ENCODE results near the gene SENP6.
"Not testable (repeated sequence)": the region's sequence is repeated elsewhere in the genome, so short reads cannot be mapped to it uniquely, and the experiment has no call there.

Gene SENP6

GRCh38 chr6:75609639-75610590 is 8.2 kb downstream of the SENP6 start:
- no peak for DNase-seq

GRCh38 chr6:75611011-75611701 is 9.5 kb downstream of the SENP6 start:
- no peak for DNase-seq

- DNase-seq, result no peak
These were observed 10.2 kb downstream of the SENP6 start for GRCh38 chr6:75611702-75612375.

DNA sequence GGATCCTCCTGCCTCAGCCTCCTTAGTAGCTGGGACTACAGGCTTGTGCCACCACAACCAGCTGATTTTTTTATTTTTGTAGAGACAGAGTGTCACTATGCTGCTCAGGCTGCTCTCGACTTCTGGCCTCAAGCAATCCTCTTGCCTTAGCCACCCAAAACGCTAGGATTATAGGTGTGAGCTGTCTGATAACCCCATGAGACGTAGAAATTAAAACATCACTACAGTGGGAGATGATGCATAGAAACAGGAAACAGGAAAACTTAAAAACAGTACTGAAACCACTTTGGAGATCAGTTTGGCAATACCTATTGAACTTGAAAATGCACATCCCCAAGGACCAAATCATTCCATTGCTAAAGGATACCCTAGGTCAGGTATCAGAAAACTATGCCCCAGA is 10.8 kb downstream of the SENP6 start:
- DNase-seq, result no peak

DNA sequence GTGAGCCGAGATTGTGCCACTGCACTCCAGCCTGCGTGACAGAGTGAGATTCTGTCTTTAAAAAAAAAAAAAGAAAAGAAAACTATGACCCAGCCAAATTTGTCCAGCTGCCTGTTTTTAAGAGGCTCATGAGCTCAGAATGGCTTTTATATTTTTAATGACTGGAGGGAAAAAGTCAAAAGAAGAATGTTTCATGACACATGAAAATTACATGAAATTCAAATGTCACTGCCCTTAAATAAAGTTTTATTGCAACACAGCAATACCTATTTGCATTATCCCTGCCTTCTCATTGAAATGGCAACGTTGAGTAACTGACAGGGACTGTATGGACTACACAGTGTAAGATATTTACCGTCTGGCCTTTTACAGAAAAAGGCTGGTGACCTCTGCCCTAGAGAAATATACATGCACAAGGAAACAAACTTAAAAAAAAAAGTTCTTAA is 11.4 kb downstream of the SENP6 start:
- no peak for DNase-seq

GRCh38 chr6:75618437-75618836 is 16.8 kb downstream of the SENP6 start:
- no peak for DNase-seq

GRCh38 chr6:75619230-75619899 is 17.7 kb downstream of the SENP6 start:
- no peak for DNase-seq

DNA sequence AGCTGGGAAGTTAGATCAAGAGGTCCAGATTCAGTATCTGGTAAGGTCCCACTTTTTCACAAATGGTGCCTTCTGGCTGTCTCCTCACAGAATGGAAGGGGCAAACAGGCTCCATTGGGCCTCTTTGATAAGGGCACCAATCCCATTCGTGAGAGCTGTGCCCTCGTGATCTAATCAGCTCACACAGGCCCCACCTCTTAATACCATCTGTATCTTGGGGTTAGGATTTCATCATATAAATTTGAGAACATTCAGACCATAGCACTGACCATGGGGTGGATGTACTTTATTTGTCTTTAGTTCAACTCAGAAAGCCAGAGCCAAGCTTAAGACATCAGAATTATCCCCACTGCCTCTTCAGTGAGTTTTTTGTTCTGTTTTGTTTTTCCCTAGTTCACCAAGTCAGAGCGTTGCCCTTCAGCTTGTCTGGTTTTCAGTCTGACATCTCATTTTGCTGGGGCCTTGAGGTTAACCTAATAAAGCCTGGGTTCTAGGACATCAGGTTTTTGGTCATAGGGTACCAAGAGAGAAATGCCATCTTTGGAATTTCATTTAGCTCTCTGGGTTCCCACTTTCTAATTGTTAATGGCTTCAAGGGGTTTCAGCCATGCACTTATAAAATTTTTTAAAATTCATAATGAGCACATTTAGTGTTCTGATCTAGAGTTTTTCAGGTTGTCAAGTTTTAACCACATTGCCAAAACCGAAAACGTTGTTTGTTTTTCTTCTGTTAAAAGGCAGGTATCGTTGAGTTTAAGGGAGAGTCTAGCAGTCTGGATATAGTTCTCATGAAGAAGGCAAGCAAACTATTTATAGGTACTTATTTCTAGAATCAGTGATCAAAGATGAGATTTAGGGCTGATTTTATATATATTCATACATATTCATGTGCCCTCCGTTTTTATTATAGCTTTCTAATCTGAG is 19.0 kb downstream of the SENP6 start:
- DNase-seq, result no peak

- no peak for DNase-seq
These were observed 20.2 kb downstream of the SENP6 start for GRCh38 chr6:75621846-75622245.

- no peak for DNase-seq
These were observed 21.8 kb downstream of the SENP6 start for GRCh38 chr6:75623491-75623890.

DNA sequence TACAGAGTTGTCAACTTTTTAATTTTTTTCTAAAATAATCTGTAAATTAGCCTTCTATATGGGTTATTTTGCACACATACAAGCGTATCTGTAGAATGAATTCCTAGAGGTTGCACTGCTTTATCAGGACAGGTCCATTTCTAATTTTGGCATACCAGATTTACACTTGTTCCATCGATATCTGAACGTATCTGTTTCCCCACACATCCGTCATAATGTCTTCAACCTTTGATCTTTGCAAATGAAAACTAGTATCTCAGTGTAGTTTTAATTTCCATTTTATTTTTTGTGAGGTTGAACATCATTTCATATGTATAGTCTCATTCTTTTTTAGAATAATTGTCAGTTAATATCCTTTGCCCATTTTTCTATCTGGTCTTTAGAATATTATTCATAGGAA is 22.7 kb downstream of the SENP6 start:
- DNase-seq, result no peak

DNA sequence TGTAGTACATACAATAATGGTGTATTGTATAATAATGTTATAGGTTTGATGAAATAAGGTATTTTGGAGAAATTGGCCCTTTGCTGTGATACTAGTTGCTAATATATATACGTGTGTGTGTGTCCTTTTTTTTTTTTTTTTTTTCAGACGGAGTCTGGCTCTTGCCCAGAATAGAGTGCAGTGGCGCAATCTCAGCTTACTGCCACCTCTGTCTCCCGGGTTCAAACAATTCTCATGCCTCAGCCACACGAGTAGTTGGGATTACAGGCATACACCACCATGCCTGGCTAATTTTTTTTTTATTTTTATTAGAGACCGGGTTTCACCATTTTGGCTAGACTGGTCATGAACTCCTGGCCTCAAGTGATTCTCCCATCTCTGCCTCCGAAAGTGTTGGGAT is 23.3 kb downstream of the SENP6 start:
- DNase-seq, result no peak

GRCh38 chr6:75626561-75626960 is 24.9 kb downstream of the SENP6 start:
- no peak for DNase-seq

- not testable (repeated sequence) for DNase-seq
These were observed 26.0 kb downstream of the SENP6 start for GRCh38 chr6:75627708-75628107.

- no peak for DNase-seq
These were observed 30.4 kb downstream of the SENP6 start for GRCh38 chr6:75631859-75632635.

GRCh38 chr6:75633045-75633444 is 31.4 kb downstream of the SENP6 start:
- no peak for DNase-seq

DNA sequence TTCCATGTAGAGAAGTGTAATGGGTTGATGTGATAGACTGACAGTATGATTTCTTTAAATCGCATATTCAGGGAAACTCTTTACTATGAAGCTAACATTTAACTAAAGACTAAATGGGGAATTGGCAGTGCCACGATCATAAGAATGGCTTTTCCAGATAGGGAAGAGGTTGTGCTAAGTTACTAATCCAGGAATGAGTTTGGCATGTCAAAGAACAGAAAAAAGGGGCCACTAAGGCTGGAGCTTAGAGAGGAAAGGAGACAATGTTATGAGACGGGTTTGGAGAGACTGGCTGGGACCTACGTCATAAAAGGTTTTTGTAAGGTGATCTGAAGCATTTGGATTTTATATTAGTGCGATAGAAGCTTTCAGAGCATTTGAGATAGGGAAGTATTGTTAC is 40.6 kb downstream of the SENP6 start:
- no peak for DNase-seq

- no peak for DNase-seq
These were observed 41.5 kb downstream of the SENP6 start for GRCh38 chr6:75643173-75643572.

- no peak for DNase-seq
These were observed 54.8 kb downstream of the SENP6 start for GRCh38 chr6:75656479-75656878.

- DNase-seq, result no peak
These were observed 55.6 kb downstream of the SENP6 start for GRCh38 chr6:75657327-75657726.

DNA sequence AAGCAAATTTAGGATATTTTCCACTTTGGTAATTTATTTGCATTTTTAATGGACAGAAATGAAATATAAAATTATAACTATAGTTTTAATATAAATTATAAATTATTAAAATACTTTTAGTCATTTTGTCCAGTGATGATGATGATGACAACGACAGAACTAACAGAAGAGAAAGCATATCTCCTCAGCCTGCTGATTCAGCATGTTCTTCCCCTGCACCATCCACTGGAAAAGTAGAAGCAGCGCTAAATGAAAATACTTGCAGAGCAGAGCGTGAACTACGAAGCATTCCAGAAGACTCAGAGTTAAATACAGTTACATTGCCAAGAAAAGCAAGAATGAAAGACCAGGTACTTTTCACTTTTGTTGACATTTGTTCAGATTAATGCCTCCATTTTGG is 64.9 kb downstream of the SENP6 start:
- no peak for DNase-seq
